ENCODE measurements around the gene LCP1. TPM values are rescaled to one million over a fixed set of nuclear protein-coding genes. Genes with fewer than 3 reads are reported as not detected.

LCP1 gene
- polyA plus RNA-seq, 1 of the 3 experiments (the other 2 are of a cell fraction) = 0.03 TPM

GRCh38 chr13:46166224-46166584 lies 15.8 kb downstream of the LCP1 start:
- Histone ChIP-seq H3K79me2 (ENCODE audit: insufficient read depth) (no peaks in the 10 kb centered on the region), H3K4me3 (ENCODE audit: low read depth in 2 of 2, low read length in 1 of 2) (no peak overlapping the region), H3K9me2 (no peaks in the 10 kb centered on the region), H3K4me1 (ENCODE audit: control insufficient read depth in 1 of 2, insufficient read depth in 2 of 2, low read depth in 1 of 2, low read length in 1 of 2) (peaks cover 0 to 5% of the 10 kb centered on the region in 2 experiments; a peak in 2 of 4 replicates), H3K27ac (ENCODE audit: low read depth in 2 of 2, low read length in 1 of 2) (no peak overlapping the region), H3K36me3 (replicated peaks in 1 of 2; ENCODE audit: control insufficient read depth in 1 of 2, insufficient read depth in 2 of 2, low read length in 1 of 2) (no peaks in the 10 kb centered on the region), H3K27me3 (ENCODE audit: insufficient read depth) (no peaks in the 10 kb centered on the region), H4K20me1 (ENCODE audit: insufficient read depth) (no peaks in the 10 kb centered on the region), H3K9ac (no peak overlapping the region), H3K9me3 (no peaks in the 10 kb centered on the region), H3K4me2 (no peak overlapping the region), H3F3A (replicated peaks; ENCODE audit: insufficient read depth) (no peaks in the 10 kb centered on the region), H2AFZ (ENCODE audit: low read depth) (no peak overlapping the region)
- WGBS (ENCODE audit: low lambda C conversion rate) = 88% methylated on average over 1 of the region's 1 CpG
- CTCF ChIA-PET = interaction anchor here (2.5 kb wide), 1 partner anchor 40 kb away, joined by 10 read pairs; no protein-coding TSS in a partner anchor
- TF ChIP-seq FOSL2 (IDR thresholded peaks at IDR 0.05; ENCODE audit: borderline replicate concordance, low read depth) (no peak), TEAD4 (IDR thresholded peaks at IDR 0.05; ENCODE audit: borderline replicate concordance, insufficient read depth) (no peak), REST (IDR thresholded peaks at IDR 0.05; ENCODE audit: low read depth, low read length) (no peak), SIN3A (IDR thresholded peaks at IDR 0.05; ENCODE audit: borderline replicate concordance, low read depth, low read length) (no peak), RAD21 (IDR thresholded peaks at IDR 0.05; ENCODE audit: low read length) (no peak), SMC3 (IDR thresholded peaks at IDR 0.05; ENCODE audit: low read depth, low read length) (no peak), MXI1 (IDR thresholded peaks at IDR 0.05; ENCODE audit: low read depth, low read length) (no peak), CTCF (IDR thresholded peaks at IDR 0.05) (no peak), JUND (IDR thresholded peaks at IDR 0.05) (no peak), MEF2A (IDR thresholded peaks at IDR 0.05; ENCODE audit: borderline replicate concordance, low read depth) (no peak), GATA2 (CRISPR knock-in tag; IDR thresholded peaks at IDR 0.05) (no peak), YY1 (IDR thresholded peaks at IDR 0.05; ENCODE audit: low read depth) (no peak), NFIC (IDR thresholded peaks at IDR 0.05; ENCODE audit: borderline replicate concordance) (no peak), RXRA (IDR thresholded peaks at IDR 0.05; ENCODE audit: borderline replicate concordance, low read depth) (no peak)
- POLR2A ChIA-PET = no interaction called here
- no peak for DNase-seq
